SU-DHL-6 (cell line): Measurements from ENCODE around the gene RND3.

Source experiments
- H2AFZ ChIP-seq: fragments of 200-600 bp; sonication (generic); 2 replicates; pipeline ENCODE4 v1.6.1; 2014; ENCODE audit warnings: low read depth, mild to moderate bottlenecking, moderate library complexity, mixed read lengths, antibody characterized with exemption, low read length; ENCODE audit not compliant: severe bottlenecking
- H3F3A ChIP-seq: fragments of 200-600 bp; shearing (Covaris generic); 2 replicates; pipeline ENCODE4 v1.6.0; 2016; ENCODE audit warnings: antibody characterized with exemption, mild to moderate bottlenecking; ENCODE audit not compliant: insufficient read depth
- H3K27ac ChIP-seq: fragments of 200-600 bp; sonication (generic); 2 replicates; pipeline ENCODE4 v1.5.1; 2016; ENCODE audit warnings: low read depth, mild to moderate bottlenecking, low read length, moderate library complexity, mixed read lengths
- H3K27me3 ChIP-seq: fragments of 200-600 bp; sonication (generic), shearing (Covaris generic); 2 replicates; pipeline ENCODE4 v1.6.0; 2014; ENCODE audit warnings: mild to moderate bottlenecking, low read length
- H3K36me3 ChIP-seq: fragments of 200-600 bp; sonication (generic); 2 replicates; pipeline ENCODE4 v1.6.1; 2014; ENCODE audit warnings: mild to moderate bottlenecking, low read length, mixed read lengths
- H3K4me2 ChIP-seq: fragments of 300-600, 200-600 bp; shearing (Covaris generic), sonication (generic); 2 replicates; pipeline ENCODE4 v1.6.0; 2014; ENCODE audit warnings: low read length, low read depth, mild to moderate bottlenecking; ENCODE audit not compliant: poor library complexity, severe bottlenecking
- H3K4me3 ChIP-seq: fragments of 200-600 bp; sonication (generic); 2 replicates; pipeline ENCODE4 v1.5.1; 2014; ENCODE audit warnings: antibody characterized with exemption, low read length, mild to moderate bottlenecking, mixed read lengths; ENCODE audit not compliant: insufficient read depth, poor library complexity, severe bottlenecking
- H3K79me2 ChIP-seq: fragments of 200-600 bp; sonication (generic); 2 replicates; pipeline ENCODE4 v1.6.1; 2014; ENCODE audit warnings: mild to moderate bottlenecking, low read length, moderate library complexity; ENCODE audit not compliant: insufficient read depth
- H3K9ac ChIP-seq: fragments of 200-600 bp; sonication (generic); 2 replicates; pipeline ENCODE4 v1.7.0; 2014; ENCODE audit warnings: mild to moderate bottlenecking, low read length
- H3K9me2 ChIP-seq: fragments of 200-600 bp; sonication (generic); replicated peaks from 2 replicates; pipeline ENCODE4 v1.6.1; 2014; ENCODE audit warnings: low read length; ENCODE audit not compliant: insufficient read depth
- H3K9me3 ChIP-seq: fragments of 200-600 bp; sonication (generic); 2 replicates; pipeline ENCODE4 v1.6.1; 2014; ENCODE audit warnings: low read length, mixed read lengths; ENCODE audit not compliant: insufficient read depth
- H4K20me1 ChIP-seq: fragments of 200-600 bp; sonication (generic); 2 replicates; pipeline ENCODE4 v1.6.1; 2014; ENCODE audit warnings: low read depth, mild to moderate bottlenecking, antibody characterized with exemption, low read length, moderate library complexity, mixed read lengths
- CTCF ChIP-seq: fragments of 200-600 bp; sonication (generic); IDR thresholded peaks from one replicate; pipeline ENCODE4 v1.5.1; 2017; ENCODE audit warnings: antibody characterized with exemption, mild to moderate bottlenecking, low read length, moderate library complexity; ENCODE audit not compliant: insufficient read depth, poor library complexity, severe bottlenecking
- EZH2phosphoT487 ChIP-seq: fragments of 200-600 bp; sonication (generic), shearing (Covaris generic); conservative IDR thresholded peaks from 2 replicates; pipeline ENCODE4 v1.6.1; 2018; ENCODE audit warnings: mild to moderate bottlenecking, antibody characterized with exemption, low read length, moderate library complexity, mixed read lengths

RND3 gene

GRCh38 chr2:150517951-150518680 lies 30.6 kb upstream of the RND3 start:
- Histone ChIP-seq H3K4me2 (no peak overlapping the region), H3F3A (no peaks in the 10 kb centered on the region), H3K36me3 (no peaks in the 10 kb centered on the region), H3K27ac (no peak overlapping the region), H4K20me1 (no peaks in the 10 kb centered on the region), H3K9ac (no peak overlapping the region), H3K79me2 (no peaks in the 10 kb centered on the region), H3K9me3 (no peaks in the 10 kb centered on the region), H3K9me2 (no peaks in the 10 kb centered on the region; the same call in 1 of the 2 replicates), H3K27me3 (no peaks in the 10 kb centered on the region), H2AFZ (no peak overlapping the region), H3K4me3 (no peak overlapping the region)
- TF ChIP-seq EZH2phosphoT487 (no peak), CTCF (no peak)

- no peaks in the 10 kb centered on the region for H4K20me1 ChIP-seq
- no peak overlapping the region for H3K4me2 ChIP-seq
- TF ChIP-seq CTCF (no peak), EZH2phosphoT487 (no peak)
Observed at GRCh38 chr2:150513647-150514046, 26.2 kb upstream of the RND3 start.

GRCh38 chr2:150508497-150509137 lies 21.1 kb upstream of the RND3 start:
- no peaks in the 10 kb centered on the region for H3K36me3 ChIP-seq
- no peaks in the 10 kb centered on the region for H3K79me2 ChIP-seq
- no peak overlapping the region for H3K4me2 ChIP-seq
- TF ChIP-seq CTCF, result no peak
- TF ChIP-seq EZH2phosphoT487, result no peak
- no peak overlapping the region for H3K9ac ChIP-seq
- no peak overlapping the region for H2AFZ ChIP-seq
- H3K9me3 ChIP-seq, result no peaks in the 10 kb centered on the region
- no peaks in the 10 kb centered on the region for H3F3A ChIP-seq
- H3K27ac ChIP-seq, result no peak overlapping the region
- H3K4me3 ChIP-seq, result no peak overlapping the region
- H4K20me1 ChIP-seq, result no peaks in the 10 kb centered on the region
- H3K9me2 ChIP-seq, result no peaks in the 10 kb centered on the region
- H3K27me3 ChIP-seq, result no peaks in the 10 kb centered on the region

More at GRCh38 chr2:150513647-150514046, 26.2 kb upstream of the RND3 start:
- Histone ChIP-seq H3K9me2 (no peaks in the 10 kb centered on the region; the same call in 1 of the 2 replicates), H2AFZ (no peak overlapping the region), H3K4me3 (no peak overlapping the region), H3K9ac (no peak overlapping the region), H3F3A (no peaks in the 10 kb centered on the region), H3K9me3 (no peaks in the 10 kb centered on the region), H3K27me3 (no peaks in the 10 kb centered on the region), H3K79me2 (no peaks in the 10 kb centered on the region), H3K27ac (no peak overlapping the region), H3K36me3 (no peaks in the 10 kb centered on the region)
